HepG2 (cell line): ENCODE measurements around the gene ZNF665. TPM values are rescaled to one million over a fixed set of nuclear protein-coding genes. Genes with fewer than 3 reads are reported as not detected.
A peak's percentile ranks its signal among the peaks of the same experiment; 100 is the strongest.

Experiments used
- ATAC-seq: fragments of 200-7000 bp; cut with Tn5 transposase; 3 replicates; pipeline ENCODE4 v1.9.1; 2020; ENCODE audit warnings: mild to moderate bottlenecking, moderate library complexity
- Bru-seq: library from RNA; stranded (reverse); fragments of 400-500 nt; gene quantifications from one replicate; lab custom pipeline; 2021; lab: Mats Ljungman, UMichigan
- BruChase-seq, 2 experiments: library from RNA; stranded (reverse); fragments of 400-500 nt; gene quantifications; one replicate each; lab custom pipeline; 2021; lab: Mats Ljungman, UMichigan
- BruUV-seq: library from RNA; stranded (reverse); fragments of 400-500 nt; replicated peaks from 2 replicates; lab custom pipeline; 2021; lab: Mats Ljungman, UMichigan
- CTCF ChIA-PET: fragments of 300-600 bp; formaldehyde crosslinking; extraction: SDS; loops from one replicate; lab custom pipeline; 2021; ENCODE audit warnings: low total read pairs, inconsistent platforms, low intra/inter-chr PET ratio; lab: Yijun Ruan, JAX
- POLR2A ChIA-PET: fragments of 350-600 bp; sonication (Branson Sonifier 250); formaldehyde crosslinking; loops from one replicate; lab custom pipeline; 2020; ENCODE audit warnings: antibody characterized with exemption, inconsistent platforms; lab: Yijun Ruan, JAX
- DNase-seq: peaks from one replicate; pipeline ENCODE4 v3.0.0-alpha.2; 2015; ENCODE audit warnings: low spot score
- FAIRE-seq: peaks from 3 replicates; lab custom pipeline; 2011; peaks lifted over from hg19 to GRCh38; lab: Jason Lieb, UNC
- H2AFZ ChIP-seq: one replicate; pipeline ENCODE4 v1.6.1; 2011; ENCODE audit warnings: low read length, inconsistent platforms
- H3K27ac ChIP-seq: fragments of 300-600 bp; 3 replicates; pipeline ENCODE4 v1.8.0; 2011; ENCODE audit warnings: mixed run types, mild to moderate bottlenecking, mixed read lengths, low read length, inconsistent platforms; ENCODE audit not compliant: insufficient read depth; ENCODE audit errors: extremely low read length
- H3K27me3 ChIP-seq, 2 experiments: fragments of 200-600 bp in 1 of 2; 2 replicates in 1 of 2; 3 replicates in 1 of 2; pipeline versions ENCODE4 v1.6.0 to v1.8.0; 2011; ENCODE audit warnings: low read length in 2 of 2, mild to moderate bottlenecking in 2 of 2, moderate library complexity in 2 of 2, inconsistent platforms in 1 of 2; ENCODE audit not compliant: insufficient read depth in 2 of 2, control insufficient read depth in 1 of 2
- H3K36me3 ChIP-seq, 2 experiments: fragments of 200-600 bp in 1 of 2; replicated peaks in 1 of 2; 2 replicates in 1 of 2; 3 replicates in 1 of 2; pipeline versions ENCODE4 v1.5.1 to v1.8.0; 2011; ENCODE audit warnings: low read length in 2 of 2, inconsistent platforms in 1 of 2; ENCODE audit not compliant: insufficient read depth in 2 of 2, control insufficient read depth in 1 of 2
- H3K4me1 ChIP-seq: 2 replicates; pipeline ENCODE4 v1.5.1; 2012; ENCODE audit warnings: low read length, inconsistent platforms; ENCODE audit not compliant: insufficient read depth
- H3K4me2 ChIP-seq: 2 replicates; pipeline ENCODE4 v1.6.0; 2011; ENCODE audit warnings: low read depth, low read length, inconsistent platforms
- H3K4me3 ChIP-seq, 3 experiments: fragments of 200-600 bp in 1 of 3; sonication (generic), shearing (Covaris generic) in 1 of 3; replicated peaks in 1 of 3; 2 replicates each; pipeline ENCODE4 v1.5.1; 2011 to 2016; ENCODE audit warnings: low read length in 3 of 3, inconsistent platforms in 2 of 3, low read depth in 2 of 3, mild to moderate bottlenecking in 2 of 3, control low read depth in 1 of 3, mixed read lengths in 1 of 3; ENCODE audit not compliant: insufficient read depth in 1 of 3
- H3K79me2 ChIP-seq: one replicate; pipeline ENCODE4 v1.6.1; 2011; ENCODE audit warnings: low read length, inconsistent platforms; ENCODE audit not compliant: insufficient read depth
- H3K9ac ChIP-seq: 2 replicates; pipeline ENCODE4 v1.6.0; 2011; ENCODE audit warnings: mild to moderate bottlenecking, low read depth, low read length, inconsistent platforms; ENCODE audit not compliant: insufficient read depth
- H3K9me3 ChIP-seq: 2 replicates; pipeline ENCODE4 v1.5.1; 2012; ENCODE audit warnings: mild to moderate bottlenecking, low read length
- H4K20me1 ChIP-seq: 2 replicates; pipeline ENCODE4 v1.6.0; 2011; ENCODE audit warnings: inconsistent platforms, mild to moderate bottlenecking, low read length, moderate library complexity; ENCODE audit not compliant: insufficient read depth
- ARID2 ChIP-seq: sonication (generic); formaldehyde crosslinking; IDR thresholded peaks from 2 replicates; pipeline ENCODE4 v1.8.1; 2022; ENCODE audit warnings: mild to moderate bottlenecking, missing genetic modification reagents, borderline replicate concordance
- CEBPB ChIP-seq: IDR thresholded peaks from 2 replicates; pipeline ENCODE4 v1.6.1; 2011; ENCODE audit warnings: low read depth, low read length, improper control_type of control experiment, borderline replicate concordance
- EEA1 ChIP-seq: sonication (generic); formaldehyde crosslinking; IDR thresholded peaks from 2 replicates; pipeline ENCODE4 v1.5.1; 2020; ENCODE audit warnings: mild to moderate bottlenecking, missing genetic modification reagents, borderline replicate concordance
- HHEX ChIP-seq: IDR thresholded peaks from 2 replicates; pipeline ENCODE4 v1.6.1; 2016; ENCODE audit warnings: control low read depth
- HOXA3 ChIP-seq: sonication (generic); formaldehyde crosslinking; IDR thresholded peaks from 2 replicates; pipeline ENCODE4 v1.5.0; 2020; ENCODE audit warnings: missing genetic modification reagents
- KMT2B ChIP-seq: IDR thresholded peaks from 2 replicates; pipeline ENCODE4 v1.6.1; 2016; ENCODE audit warnings: missing genetic modification reagents, missing compliant biosample characterization
- PCBP1 ChIP-seq: fragments of 200-400 bp; formaldehyde crosslinking; IDR thresholded peaks from 2 replicates; pipeline ENCODE4 v1.6.1; 2017; ENCODE audit warnings: mild to moderate bottlenecking, low read depth, low read length, borderline replicate concordance
- SIN3B ChIP-seq: fragments of 150-350 bp; IDR thresholded peaks from 2 replicates; pipeline ENCODE4 v1.6.1; 2014; ENCODE audit warnings: low read length
- SMAD3 ChIP-seq: sonication (generic); formaldehyde crosslinking; IDR thresholded peaks from 2 replicates; pipeline ENCODE4 v1.4.0; 2020; ENCODE audit warnings: missing genetic modification reagents
- SP140L ChIP-seq: sonication (generic); formaldehyde crosslinking; IDR thresholded peaks from 2 replicates; pipeline ENCODE4 v1.4.0; 2020; ENCODE audit warnings: missing genetic modification reagents, borderline replicate concordance
- SRSF9 ChIP-seq: fragments of 200-400 bp; formaldehyde crosslinking; IDR thresholded peaks from 2 replicates; pipeline ENCODE4 v1.6.1; 2018; ENCODE audit warnings: borderline replicate concordance, mild to moderate bottlenecking, low read depth, low read length; ENCODE audit not compliant: insufficient read depth, poor library complexity, severe bottlenecking
- TRAFD1 ChIP-seq: sonication (generic); formaldehyde crosslinking; IDR thresholded peaks from 2 replicates; pipeline ENCODE4 v1.5.1; 2020; ENCODE audit warnings: missing genetic modification reagents, mild to moderate bottlenecking, borderline replicate concordance
- ZBTB2 ChIP-seq: sonication (generic); formaldehyde crosslinking; IDR thresholded peaks from 2 replicates; pipeline ENCODE4 v1.8.0; 2022; ENCODE audit warnings: low read depth, missing genetic modification reagents
- ZFP1 ChIP-seq: IDR thresholded peaks from 2 replicates; pipeline ENCODE4 v1.6.1; 2016
- ZNF652 ChIP-seq: IDR thresholded peaks from 2 replicates; pipeline ENCODE4 v1.6.1; 2016; ENCODE audit warnings: low read depth, borderline replicate concordance
- ZNF816 ChIP-seq: sonication (generic); formaldehyde crosslinking; IDR thresholded peaks from 2 replicates; pipeline ENCODE4 v1.8.0; 2022; ENCODE audit warnings: missing genetic modification reagents, mild to moderate bottlenecking, borderline replicate concordance
- WGBS: methylation state at CpG from one replicate; pipeline ENCODE4 v1.1.6; 2017; ENCODE audit warnings: low lambda C conversion rate; 5-methylcytosine and 5-hydroxymethylcytosine counted together
- in situ Hi-C: cut with HindIII; loops from 2 replicates; pipeline ENCODE4 v1.10.0; 2017; ENCODE audit warnings: low pct_unique_long_range_greater_than_20kb; ENCODE audit not compliant: extremely low pct_ligation_motif_present
- intact Hi-C: fragments of 100-400 bp; cut with micrococcal nuclease; formaldehyde crosslinking; loops from one replicate; pipeline ENCODE4 v1.10.0; 2022; ENCODE audit not compliant: unreplicated experiment
- long read RNA-seq, 2 experiments: library from RNA in 1 of 2; library from polyadenylated mRNA in 1 of 2; stranded (forward) in 1 of 2; unstranded in 1 of 2; transcript quantifications; one replicate each; pipeline ENCODE4 v2.0.0, GENCODE V29; 2019 to 2022
- polyA minus RNA-seq, 3 experiments: library from RNA; depleted of rRNA, polyadenylated mRNA; stranded (reverse); fragments of >200 nt; gene quantifications; 2 replicates each; pipeline ENCODE4 v1.2.3, GENCODE V29; 2011; ENCODE audit warnings: low replicate concordance in 1 of 3
- polyA plus RNA-seq, 8 experiments: library from polyadenylated mRNA; depleted of rRNA in 3 of 8; stranded (reverse) in 7 of 8; unstranded in 1 of 8; fragments of >200 nt; fragmentation: Illumina TruSeq in 4 of 8; extraction: Trizol in 4 of 8; gene quantifications; 2 replicates each; pipeline versions ENCODE4 v1.2.1 to v1.2.3, GENCODE V29; 2011 to 2016; ENCODE audit warnings: low read depth in 4 of 8, missing spikeins in 1 of 8, mixed read lengths in 1 of 8; ENCODE audit not compliant: insufficient read depth in 1 of 8
- total RNA-seq, 5 experiments: library from RNA; depleted of rRNA; stranded (reverse); fragments of >200 nt; fragmentation: Illumina TruSeq; extraction: Trizol; gene quantifications; 2 replicates each; pipeline ENCODE4 v1.2.3, GENCODE V29; 2016; ENCODE audit warnings: low read depth in 1 of 5

ZNF665 gene
- total RNA-seq (2016; rRNA removed; fragmentation: Illumina TruSeq; extraction: Trizol), result 0.32 and 0.49 TPM in 2 replicates
- 0.53 TPM in 1 of 2 replicates, not detected in the other for total RNA-seq (2016; cell fraction: cytosol; rRNA removed; fragmentation: Illumina TruSeq; extraction: Trizol; ENCODE audit: low read depth)
- total RNA-seq (2016; cell fraction: insoluble cytoplasmic fraction; rRNA removed; fragmentation: Illumina TruSeq; extraction: Trizol), result 0.07 and 0.22 TPM in 2 replicates
- total RNA-seq (2016; cell fraction: membrane; rRNA removed; fragmentation: Illumina TruSeq; extraction: Trizol), result 0.43 TPM in 1 of 2 replicates, not detected in the other
- 0.38 TPM in 1 of 2 replicates, not detected in the other for total RNA-seq (2016; cell fraction: nucleus; rRNA removed; fragmentation: Illumina TruSeq; extraction: Trizol)
- polyA plus RNA-seq (2011; rRNA removed), result 0.30 and 0.45 TPM in 2 replicates
- 0.15 and 0.29 TPM in 2 replicates for polyA plus RNA-seq (2011; cell fraction: cytosol; rRNA removed)
- polyA plus RNA-seq (2011; cell fraction: nucleus; rRNA removed), result not detected in 2 replicates
- 0.54 TPM in 1 of 2 replicates, not detected in the other for polyA plus RNA-seq (2012)
- 0.32 TPM in 1 of 2 replicates, not detected in the other for polyA plus RNA-seq (2016; cell fraction: cytosol; fragmentation: Illumina TruSeq; extraction: Trizol; ENCODE audit: low read depth)
- not detected in 2 replicates for polyA plus RNA-seq (2016; cell fraction: insoluble cytoplasmic fraction; fragmentation: Illumina TruSeq; extraction: Trizol; ENCODE audit: low read depth)
- polyA plus RNA-seq (2016; cell fraction: membrane; fragmentation: Illumina TruSeq; extraction: Trizol; ENCODE audit: low read depth), result not detected in 2 replicates
- not detected in 2 replicates for polyA plus RNA-seq (2016; cell fraction: nucleus; fragmentation: Illumina TruSeq; extraction: Trizol; ENCODE audit: insufficient read depth, low read depth)
- 0.21 TPM in 1 of 2 replicates, not detected in the other for polyA minus RNA-seq (2011; rRNA and poly(A)+ RNA removed; ENCODE audit: low replicate concordance)
- polyA minus RNA-seq (2011; cell fraction: cytosol; rRNA and poly(A)+ RNA removed), result not detected in 2 replicates
- 0.13 TPM in 1 of 2 replicates, not detected in the other for polyA minus RNA-seq (2011; cell fraction: nucleus; rRNA and poly(A)+ RNA removed)
- Bru-seq, nascent RNA, result percentile 19 among the genes with signal in this experiment
- BruChase-seq, experiment 1, labeled RNA remaining after a 6-hour chase, result percentile 10 among the genes with signal in this experiment
- BruChase-seq, experiment 2, labeled RNA remaining after a 2-hour chase, result percentile 11 among the genes with signal in this experiment
- long read RNA-seq, experiment 1, result 0 reads
- long read RNA-seq, experiment 2, partial matches to known transcripts, result 0 of 2 reads
- long read RNA-seq, experiment 2, other reads (novel, unspliced or antisense), result 2 of 2 reads

GRCh38 chr19:53192771-53193534 is at the start of gene ZNF665:
Gene ZNF665 (minus strand): TSS chr19:53193358. CDS start chr19:53182898, 10,460 bp downstream.
- ChIA-PET CTCF (no interaction called here), POLR2A (no interaction called here)
- ATAC-seq (peak; percentile 33; the same call in 2 of the 3 replicates), FAIRE-seq (no peak), DNase-seq (no peak)
- intact Hi-C loops, result no loop called here
- in situ Hi-C loops, result loop anchor here (25.0 kb wide), 1 partner anchor 544 kb away; no protein-coding TSS in a partner anchor
- Histone ChIP-seq H3K9me3 (peaks cover 27% of the 10 kb centered on the region), H2AFZ (no peak within 1 kb of the TSS), H3K79me2 (no peaks in the 10 kb centered on the region), H4K20me1 (no peaks in the 10 kb centered on the region), H3K4me2 (peak within 1 kb of the TSS; percentile 18; the same call in 1 of the 2 replicates), H3K36me3 (no peaks in the 10 kb centered on the region), H3K27ac (no peak within 1 kb of the TSS), H3K9ac (no peak within 1 kb of the TSS), H3K4me1 (no peaks in the 10 kb centered on the region), H3K4me3 (peak within 1 kb of the TSS; percentile 10 to 33 (median 12); a peak in 4 of 6 replicates), H3K27me3 (no peaks in the 10 kb centered on the region; a peak in 1 of 5 replicates)
- BruUV-seq, result no TSS peak
- WGBS, result 52% methylated on average over 52 of the region's 53 CpGs
- no peak for TF ChIP-seq TRAFD1 (CRISPR knock-in tag)
- TF ChIP-seq HOXA3, result no peak
- no peak for TF ChIP-seq ZNF816 (CRISPR knock-in tag)
- TF ChIP-seq ZBTB2, result no peak
- TF ChIP-seq ZFP1 (CRISPR knock-in tag), result no peak
- no peak for TF ChIP-seq SMAD3 (CRISPR knock-in tag)
- TF ChIP-seq EEA1, result no peak
- no peak for TF ChIP-seq SP140L (CRISPR knock-in tag)
- TF ChIP-seq ARID2, result no peak
- no peak for TF ChIP-seq CEBPB
- no peak for TF ChIP-seq ZNF652
- no peak for TF ChIP-seq HHEX (CRISPR knock-in tag)
- TF ChIP-seq KMT2B (CRISPR knock-in tag), result no peak
- no peak for TF ChIP-seq PCBP1
- no peak for TF ChIP-seq SIN3B
- no peak for TF ChIP-seq SRSF9
